HG03457 (cell line): ENCODE data around the gene FAM107B.
A peak's percentile ranks its signal among the peaks of the same experiment; 100 is the strongest.

ENCODE experiments used
- ATAC-seq: cut with Tn5 transposase; IDR thresholded peaks from one replicate; pipeline ENCODE4 v1.9.1; 2021; ENCODE audit warnings: moderate number of reproducible peaks; ENCODE audit not compliant: unreplicated experiment

FAM107B gene

GRCh38 chr10:14585287-14586193 is 189.2 kb downstream of the FAM107B start:
- no peak for ATAC-seq

- no peak for ATAC-seq
Observed at GRCh38 chr10:14584661-14585060, 190.0 kb downstream of the FAM107B start.

DNA sequence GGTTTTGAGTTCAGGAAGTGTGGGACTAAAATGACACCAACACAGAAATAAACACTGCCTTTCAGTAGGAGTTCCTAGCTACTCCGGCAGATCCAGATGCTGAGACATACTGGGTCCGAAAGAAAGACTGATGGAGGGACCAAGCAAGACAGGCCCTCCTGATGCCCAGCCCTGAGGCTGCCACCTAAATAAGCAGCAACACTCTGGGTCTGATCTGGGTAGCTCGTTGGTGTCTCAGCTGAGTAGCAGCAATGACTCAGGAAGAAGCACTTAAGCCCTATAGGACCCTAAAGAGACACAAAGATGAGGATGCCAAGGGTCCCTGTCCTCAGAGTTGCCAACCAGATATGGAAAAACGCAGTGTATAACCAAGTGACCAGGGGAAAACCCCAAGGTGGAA is 190.7 kb downstream of the FAM107B start:
- no peak for ATAC-seq

GRCh38 chr10:14583252-14583651 is 191.4 kb downstream of the FAM107B start:
- ATAC-seq: no peak

DNA sequence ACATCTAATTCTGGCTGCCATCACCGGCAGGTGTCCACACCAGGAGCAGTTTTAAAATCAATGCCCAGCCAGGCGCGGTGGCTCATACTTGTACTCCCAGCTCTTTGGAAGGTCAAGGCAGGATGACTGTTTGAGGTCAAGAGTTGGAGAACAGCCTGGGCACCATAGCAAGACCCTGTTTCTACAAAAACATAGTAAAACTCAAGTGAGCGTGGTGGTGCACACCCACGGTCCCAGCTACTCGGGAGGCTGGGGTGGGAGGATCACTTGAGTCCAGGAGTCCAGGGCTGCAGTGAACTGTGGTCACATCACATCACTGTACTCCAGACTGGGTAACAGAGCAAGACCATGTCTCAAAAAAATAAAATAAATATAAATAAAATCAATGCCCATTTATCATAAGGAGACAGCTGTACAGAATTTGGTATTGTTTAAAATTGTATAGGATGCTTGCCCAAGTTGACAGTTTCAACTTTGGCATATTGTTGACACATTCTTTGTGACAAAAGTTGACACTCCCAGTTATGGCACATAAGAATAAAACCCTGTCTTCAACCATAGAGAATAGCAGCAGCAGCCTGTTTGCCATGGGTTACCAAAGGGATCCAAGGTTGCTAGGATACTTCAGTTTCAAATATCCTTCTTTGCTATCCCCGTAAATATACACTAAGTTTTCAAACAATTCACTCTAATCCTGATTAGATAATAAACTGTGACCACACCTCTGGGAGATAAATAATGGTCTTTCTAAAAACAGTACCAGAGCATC is 193.0 kb downstream of the FAM107B start:
- no peak for ATAC-seq

GRCh38 chr10:14580671-14581332 is 193.9 kb downstream of the FAM107B start:
- no peak for ATAC-seq

- no peak for ATAC-seq
Observed at GRCh38 chr10:14579405-14579804, 195.3 kb downstream of the FAM107B start.

DNA sequence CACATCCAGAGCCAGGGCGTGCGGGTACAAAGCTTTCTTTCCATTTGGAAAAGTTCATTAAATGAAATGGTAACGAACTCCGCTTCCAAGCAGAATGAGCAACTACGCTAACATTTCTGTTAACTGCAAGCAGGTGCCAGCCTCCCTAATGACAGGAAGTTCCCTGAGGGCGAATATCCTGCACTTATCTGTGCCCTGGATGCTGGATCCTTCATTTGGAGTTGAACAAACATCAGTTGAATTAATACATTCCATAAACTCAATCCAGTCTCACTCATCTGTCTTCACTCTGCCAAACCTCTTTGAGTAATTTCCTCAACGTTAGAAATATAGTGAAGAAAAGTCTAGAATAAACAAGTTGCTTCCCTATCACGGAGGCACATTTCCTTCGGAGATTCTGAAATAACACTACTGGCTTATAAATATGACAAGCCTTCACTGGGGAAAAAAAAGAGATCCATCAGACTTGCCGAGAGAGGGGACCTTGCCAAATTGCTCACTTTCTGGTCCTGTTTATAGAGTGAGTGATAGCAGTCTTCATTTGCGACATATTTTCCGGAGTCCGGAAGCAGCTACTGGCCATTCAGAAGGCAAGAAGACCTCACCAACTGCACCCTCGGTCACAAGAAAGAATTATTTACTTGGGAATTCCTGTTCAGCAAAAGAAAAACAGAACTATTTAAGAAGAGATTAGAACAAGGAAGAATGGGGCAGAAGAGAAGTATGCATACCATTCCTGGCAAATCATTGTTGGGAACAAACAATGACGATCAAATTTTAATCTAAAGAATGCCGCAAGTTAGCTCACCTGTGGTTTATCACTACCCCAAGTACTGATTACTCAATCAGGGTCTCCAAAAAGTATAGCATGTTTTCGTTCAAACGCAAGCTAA is 196.4 kb downstream of the FAM107B start:
- ATAC-seq: no peak

GRCh38 chr10:14574885-14575284 is 199.8 kb downstream of the FAM107B start:
- ATAC-seq: no peak

GRCh38 chr10:14574291-14574690 is 200.4 kb downstream of the FAM107B start:
- ATAC-seq: no peak

DNA sequence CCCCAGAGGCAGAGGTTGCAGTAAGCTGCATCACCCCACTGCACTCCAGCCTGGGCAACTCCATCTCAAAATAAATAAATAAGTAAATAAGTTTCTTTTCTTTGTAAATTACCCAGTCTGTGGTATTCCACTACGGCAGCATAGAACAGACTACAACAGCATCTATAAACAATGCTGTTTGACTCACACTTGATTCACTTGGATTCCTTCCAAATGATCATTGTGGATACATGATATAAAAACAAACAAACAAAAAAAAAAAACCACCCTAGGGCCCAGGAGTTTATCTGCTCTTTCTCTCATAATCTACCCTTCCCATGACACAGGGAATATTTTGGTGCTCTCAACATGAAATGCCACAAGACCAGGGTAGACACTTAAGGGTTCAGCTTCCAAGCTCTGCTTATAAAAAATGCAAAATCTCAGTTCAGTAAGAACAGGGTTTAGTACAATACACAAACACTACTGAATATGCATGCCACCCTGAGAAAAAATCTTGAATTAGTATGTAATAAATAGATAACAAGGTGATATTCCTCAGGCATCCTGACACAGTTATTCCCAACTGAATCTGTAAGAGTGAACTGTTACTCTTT is 200.9 kb downstream of the FAM107B start:
- no peak for ATAC-seq

DNA sequence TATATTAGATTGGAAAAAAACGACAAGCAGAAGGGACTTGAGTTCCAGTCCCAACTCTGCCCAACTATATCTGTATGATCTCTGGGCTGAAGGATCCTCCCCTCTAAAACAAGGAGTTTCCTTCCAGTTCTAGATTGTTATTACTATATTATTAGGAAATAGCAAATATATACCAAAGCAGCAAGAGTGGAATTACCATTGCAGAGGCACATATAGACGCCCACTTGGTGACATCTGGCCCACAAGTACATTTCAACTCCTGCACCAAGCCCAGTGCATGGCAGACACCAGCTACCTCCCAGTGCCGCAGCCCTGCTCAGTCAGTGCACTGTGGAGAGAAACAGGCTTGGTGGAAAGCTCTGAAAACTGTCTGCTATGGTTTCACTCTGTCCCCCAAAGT is 201.9 kb downstream of the FAM107B start:
- ATAC-seq: no peak

DNA sequence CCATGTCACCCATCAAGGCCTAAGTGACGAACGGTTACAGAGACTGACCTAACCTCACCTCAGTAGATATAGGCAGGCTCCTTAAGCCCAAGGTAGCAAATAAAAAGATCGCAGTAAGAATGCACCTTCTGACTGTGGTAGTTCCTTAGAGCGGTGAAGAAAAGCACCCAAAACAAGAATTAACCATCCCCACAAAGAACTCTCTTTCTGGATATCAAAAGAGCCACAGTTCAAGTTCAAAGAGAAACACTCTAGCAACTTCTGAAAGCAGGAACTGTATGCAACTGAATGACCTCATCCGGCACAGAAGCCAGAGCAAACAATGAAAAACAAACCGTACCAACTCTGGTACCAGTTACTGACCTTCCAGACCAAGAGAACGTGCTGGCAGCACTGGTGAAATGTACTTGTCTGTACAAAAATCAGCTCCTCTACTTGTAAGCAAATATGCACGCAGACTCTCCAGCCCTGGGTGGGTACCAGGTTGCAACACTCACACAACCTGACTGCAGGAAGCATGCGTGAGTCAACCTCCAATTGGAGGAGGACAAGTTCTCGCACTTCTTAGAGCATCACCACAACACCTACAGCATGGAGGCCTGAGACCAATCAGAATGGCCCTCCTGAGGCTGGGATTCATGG is 202.7 kb downstream of the FAM107B start:
- ATAC-seq: peak; percentile 42

DNA sequence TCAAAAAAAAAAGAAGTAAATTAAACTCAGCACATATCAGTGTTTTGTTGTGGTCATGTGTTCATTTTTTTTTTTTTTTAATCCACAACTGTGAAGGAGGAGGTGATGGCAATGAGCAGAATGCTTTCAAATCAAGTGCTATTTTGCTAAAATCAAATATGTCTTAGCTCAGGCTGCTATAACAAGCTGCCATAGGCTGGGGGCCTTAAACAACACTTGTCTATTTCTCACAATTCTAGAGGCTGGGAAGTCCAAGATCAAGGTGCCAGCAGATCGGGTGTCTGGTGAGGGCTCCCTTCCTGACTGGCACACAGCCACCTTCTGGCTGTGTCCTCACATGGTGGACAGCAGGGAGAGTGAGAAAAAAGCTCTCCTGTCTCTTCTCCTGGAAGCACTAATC is 203.9 kb downstream of the FAM107B start:
- no peak for ATAC-seq

GRCh38 chr10:14569274-14570060 is 205.2 kb downstream of the FAM107B start:
- ATAC-seq: no peak

DNA sequence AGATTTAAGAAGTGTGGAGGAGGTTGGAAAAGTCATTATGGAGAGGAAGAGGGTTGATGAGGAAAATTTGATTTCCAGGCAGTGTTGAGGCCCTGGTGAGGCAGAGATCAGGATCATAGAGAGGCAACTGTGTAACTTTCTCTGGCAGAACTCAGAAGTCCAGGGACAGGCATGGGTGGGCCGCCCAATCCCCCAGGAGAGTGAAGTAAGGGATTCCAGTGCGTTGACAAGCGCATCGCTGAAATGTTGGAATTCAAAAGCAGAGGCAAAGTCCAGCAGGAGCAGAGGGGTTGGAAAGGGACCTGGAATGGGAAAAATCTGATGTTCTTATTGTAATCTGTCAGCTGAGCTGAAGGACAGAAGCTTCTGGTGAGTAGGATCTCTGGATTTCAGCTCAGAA is 207.3 kb downstream of the FAM107B start:
- ATAC-seq: no peak

GRCh38 chr10:14566498-14566897 is 208.2 kb downstream of the FAM107B start:
- ATAC-seq: no peak

GRCh38 chr10:14565199-14565598 is 209.5 kb downstream of the FAM107B start:
- no peak for ATAC-seq

DNA sequence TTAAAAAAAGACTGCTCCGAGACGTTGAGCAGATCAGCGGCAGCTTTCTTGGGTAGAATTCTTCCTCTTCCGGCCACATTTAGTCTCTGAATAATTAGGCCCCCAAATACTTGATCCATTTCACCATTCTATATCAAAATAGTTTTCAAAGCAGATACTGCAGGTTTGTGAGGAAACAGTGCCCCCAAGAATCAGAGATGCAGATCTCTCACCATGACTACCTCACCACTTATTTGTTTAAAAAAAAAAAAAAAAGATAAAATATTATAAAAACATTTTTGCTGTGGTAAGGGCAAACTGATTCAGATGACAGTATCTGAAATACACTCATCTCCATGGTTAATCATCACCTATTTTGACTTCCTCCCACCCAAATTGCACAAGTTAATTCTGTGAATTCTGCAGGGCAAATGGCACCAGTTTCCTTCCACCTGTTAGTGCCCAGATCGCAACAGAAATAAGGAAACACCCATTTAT is 210.4 kb downstream of the FAM107B start:
- ATAC-seq: no peak
